HCT116 (cell line): Measurements from ENCODE around the gene TMEM244. TPM values are rescaled to one million over a fixed set of nuclear protein-coding genes. Genes with fewer than 3 reads are reported as not detected.

Source experiments
- ATAC-seq: fragments of 200-7000 bp; cut with Tn5 transposase; 2 replicates; pipeline ENCODE4 v1.9.1; 2020; ENCODE audit warnings: mild to moderate bottlenecking, moderate library complexity
- BruUV-seq: library from RNA; stranded (reverse); fragments of 400-500 nt; replicated peaks from 2 replicates; lab custom pipeline; 2021; lab: Mats Ljungman, UMichigan
- CTCF ChIA-PET: fragments of 300-600 bp; sonication (Branson Sonifier 250); formaldehyde crosslinking; loops from one replicate; lab custom pipeline; 2021; ENCODE audit warnings: antibody characterized with exemption; lab: Charles Lee
- POLR2A ChIA-PET: fragments of 300-600, 350-600 bp; sonication (Branson Sonifier 250); formaldehyde crosslinking; loops from one replicate; lab custom pipeline; 2021; ENCODE audit warnings: antibody characterized with exemption; lab: Charles Lee
- RAD21 ChIA-PET, 2 experiments: fragments of 300-600 bp; sonication (Branson Sonifier 250); formaldehyde crosslinking; loops; one replicate each; lab custom pipeline; 2023; ENCODE audit warnings: low total read pairs in 2 of 2; ENCODE audit not compliant: uncharacterized antibody in 2 of 2, unreplicated experiment in 2 of 2, low non-redundant PET in 1 of 2; lab: Charles Lee
- DNase-seq: peaks from one replicate; pipeline ENCODE4 v3.0.0-alpha.2; 2010; ENCODE audit warnings: low read depth, low spot score
- H2AFZ ChIP-seq: fragments of 200-600 bp; shearing (Covaris generic), sonication (generic); 2 replicates; pipeline ENCODE4 v1.6.1; 2017; ENCODE audit warnings: low read depth, mixed run types, mixed read lengths, antibody characterized with exemption, low read length; ENCODE audit not compliant: poor library complexity, severe bottlenecking
- H3K27ac ChIP-seq: 2 replicates; pipeline ENCODE4 v1.5.1; 2012; ENCODE audit warnings: low read depth, low read length
- H3K27me3 ChIP-seq: fragments of 200-600 bp; sonication (generic); 2 replicates; pipeline ENCODE4 v1.6.1; 2016; ENCODE audit warnings: mixed run types, low read length, mixed read lengths; ENCODE audit not compliant: insufficient read depth
- H3K36me3 ChIP-seq, 2 experiments: fragments of 200-500 bp in 1 of 2; fragments of 200-600 bp in 1 of 2; sonication (Bioruptor generic) in 1 of 2; sonication (generic) in 1 of 2; 2 replicates each; pipeline versions ENCODE4 v1.5.1 to v1.6.1; 2014 to 2016; ENCODE audit warnings: low read length in 2 of 2, inconsistent platforms in 1 of 2, mixed read lengths in 1 of 2, mixed run types in 1 of 2; ENCODE audit not compliant: insufficient read depth in 2 of 2, control insufficient read depth in 1 of 2
- H3K4me1 ChIP-seq, 2 experiments: fragments of 200-600 bp in 1 of 2; sonication (generic) in 1 of 2; 2 replicates each; pipeline versions ENCODE4 v1.5.1 to v1.6.1; 2012 to 2017; ENCODE audit warnings: low read length in 2 of 2, inconsistent platforms in 1 of 2, mild to moderate bottlenecking in 1 of 2, mixed read lengths in 1 of 2, mixed run types in 1 of 2, moderate library complexity in 1 of 2; ENCODE audit not compliant: insufficient read depth in 2 of 2, control insufficient read depth in 1 of 2
- H3K4me2 ChIP-seq: fragments of 200-600 bp; sonication (generic); 2 replicates; pipeline ENCODE4 v1.6.1; 2017; ENCODE audit warnings: mixed run types, low read length, mixed read lengths
- H3K4me3 ChIP-seq, 2 experiments: fragments of 200-600 bp in 1 of 2; sonication (generic) in 1 of 2; replicated peaks in 1 of 2; 2 replicates each; pipeline ENCODE4 v1.5.1; 2011 to 2016; ENCODE audit warnings: low read length in 2 of 2, control low read depth in 1 of 2, low read depth in 1 of 2, mild to moderate bottlenecking in 1 of 2, mixed read lengths in 1 of 2, mixed run types in 1 of 2
- H3K79me2 ChIP-seq: fragments of 200-600 bp; sonication (generic); 2 replicates; pipeline ENCODE4 v1.6.1; 2017; ENCODE audit warnings: mild to moderate bottlenecking, mixed run types, low read length, moderate library complexity, mixed read lengths; ENCODE audit not compliant: insufficient read depth
- H3K9ac ChIP-seq: fragments of 200-600 bp; sonication (generic); 2 replicates; pipeline ENCODE4 v1.6.1; 2016; ENCODE audit warnings: low read length, mixed read lengths
- H3K9me2 ChIP-seq: fragments of 200-600 bp; sonication (generic), shearing (Covaris generic); 2 replicates; pipeline ENCODE4 v1.6.1; 2017; ENCODE audit warnings: mixed run types, mild to moderate bottlenecking, moderate library complexity; ENCODE audit not compliant: insufficient read depth
- H3K9me3 ChIP-seq, 2 experiments: fragments of 200-500 bp in 1 of 2; fragments of 200-600 bp in 1 of 2; sonication (Bioruptor generic) in 1 of 2; sonication (generic) in 1 of 2; 2 replicates each; pipeline ENCODE4 v1.6.1; 2014 to 2017; ENCODE audit warnings: low read length in 2 of 2, mixed read lengths in 2 of 2, inconsistent platforms in 1 of 2, low read depth in 1 of 2, mild to moderate bottlenecking in 1 of 2, mixed run types in 1 of 2, moderate library complexity in 1 of 2; ENCODE audit not compliant: control insufficient read depth in 1 of 2, insufficient read depth in 1 of 2
- H4K20me1 ChIP-seq: fragments of 200-600 bp; sonication (generic), shearing (Covaris generic); 2 replicates; pipeline ENCODE4 v1.6.1; 2017; ENCODE audit warnings: mixed run types, mild to moderate bottlenecking, moderate library complexity; ENCODE audit not compliant: insufficient read depth
- CEBPB ChIP-seq: IDR thresholded peaks from 2 replicates; pipeline ENCODE4 v1.6.1; 2012; ENCODE audit warnings: low read depth
- EZH2 ChIP-seq: fragments of 200-600 bp; sonication (generic); IDR thresholded peaks from 2 replicates; pipeline ENCODE4 v1.6.1; 2017; ENCODE audit warnings: antibody characterized with exemption, mixed run types
- FOSL1 ChIP-seq: IDR thresholded peaks from 2 replicates; pipeline ENCODE4 v1.6.1; 2012; ENCODE audit warnings: low read depth
- JUND ChIP-seq: IDR thresholded peaks from 2 replicates; pipeline ENCODE4 v1.6.1; 2012
- POLR2AphosphoS5 ChIP-seq: IDR thresholded peaks from 2 replicates; pipeline ENCODE4 v1.6.1; 2011; ENCODE audit warnings: mild to moderate bottlenecking, low read depth, low read length, moderate library complexity
- RAD21 ChIP-seq: IDR thresholded peaks from 2 replicates; pipeline ENCODE4 v1.6.1; 2012; ENCODE audit warnings: low read depth, mild to moderate bottlenecking
- REST ChIP-seq: IDR thresholded peaks from 2 replicates; pipeline ENCODE4 v1.6.1; 2012; ENCODE audit warnings: low read depth
- SRF ChIP-seq: IDR thresholded peaks from 2 replicates; pipeline ENCODE4 v1.6.1; 2012; ENCODE audit warnings: low read depth
- TCF7L2 ChIP-seq: IDR thresholded peaks from 2 replicates; pipeline ENCODE4 v1.7.0; 2011; ENCODE audit warnings: borderline replicate concordance, inconsistent platforms; ENCODE audit not compliant: insufficient read depth, insufficient read length; ENCODE audit errors: extremely low read depth
- YY1 ChIP-seq: IDR thresholded peaks from 2 replicates; pipeline ENCODE4 v1.6.1; 2011; ENCODE audit warnings: low read length, low read depth, moderate library complexity, mild to moderate bottlenecking; ENCODE audit not compliant: insufficient replicate concordance; ENCODE audit errors: extremely low read depth
- ZBTB33 ChIP-seq: IDR thresholded peaks from 2 replicates; pipeline ENCODE4 v1.6.1; 2011; ENCODE audit warnings: mild to moderate bottlenecking, low read length, moderate library complexity; ENCODE audit not compliant: insufficient replicate concordance; ENCODE audit errors: extremely low read depth
- ZNF274 ChIP-seq: fragments of 200-500 bp; sonication (Bioruptor generic); IDR thresholded peaks from 2 replicates; pipeline ENCODE4 v1.6.1; 2014; ENCODE audit warnings: mild to moderate bottlenecking, low read depth, low read length, inconsistent platforms
- intact Hi-C: fragments of 100-400 bp; cut with micrococcal nuclease; formaldehyde crosslinking; loops from 2 replicates; pipeline ENCODE4 v1.10.0; 2022
- total RNA-seq: library from RNA; stranded (reverse); gene quantifications from one replicate; pipeline ENCODE4 v1.2.1, GENCODE V29; 2021; ENCODE audit not compliant: unreplicated experiment
- TF ChIP-seq, protein P1 (sequence below): IDR thresholded peaks from 2 replicates; pipeline ENCODE4 v1.6.1; 2012

Gene TMEM244
- total RNA-seq, 1 experiment from 2014 or later: not detected

DNA sequence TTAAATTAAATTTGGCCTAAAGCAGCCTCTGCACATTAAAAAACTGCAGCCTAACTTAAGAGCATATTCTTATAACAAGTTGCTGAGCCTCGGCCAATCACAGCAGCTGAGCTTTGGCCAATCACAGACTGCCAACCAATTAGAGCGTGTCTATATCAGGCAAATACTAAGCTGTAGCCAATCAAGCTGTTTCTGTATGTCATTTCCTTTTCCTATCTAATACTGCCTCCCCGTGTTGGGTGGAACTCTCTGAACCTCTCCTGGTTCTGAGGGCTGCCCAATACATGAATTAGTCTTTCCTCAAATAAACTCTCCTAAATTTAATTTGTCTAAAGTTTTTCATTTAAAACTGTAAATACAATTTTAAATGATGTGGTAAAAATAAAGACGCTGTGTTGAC, 3.9 kb upstream of the TMEM244 start:
- Histone ChIP-seq H3K79me2 (no peaks in the 10 kb centered on the region), H4K20me1 (no peaks in the 10 kb centered on the region), H3K36me3 (no peaks in the 10 kb centered on the region), H3K9ac (no peak overlapping the region), H3K4me1 (peaks cover 4 to 34% of the 10 kb centered on the region in 2 experiments), H3K27ac (no peak overlapping the region), H3K9me2 (no peaks in the 10 kb centered on the region; the same call in 1 of the 2 replicates), H3K9me3 (no peaks in the 10 kb centered on the region), H3K4me2 (no peak overlapping the region), H3K4me3 (no peak overlapping the region), H2AFZ (peak overlapping the region; percentile 77), H3K27me3 (no peaks in the 10 kb centered on the region)
- ChIA-PET RAD21 (no interaction called here), CTCF (no interaction called here), POLR2A (no interaction called here)
- TF ChIP-seq SRF (0 out of 2 replicates have a peak, but pooled peaks have one; percentile 34), RAD21 (peak; percentile 33; the same call in 1 of the 2 replicates), ZBTB33 (no peak)
- BruUV-seq: no TSS peak
- ATAC-seq: peak; percentile 66
- no peak for DNase-seq
- intact Hi-C loops: no loop called here

DNA sequence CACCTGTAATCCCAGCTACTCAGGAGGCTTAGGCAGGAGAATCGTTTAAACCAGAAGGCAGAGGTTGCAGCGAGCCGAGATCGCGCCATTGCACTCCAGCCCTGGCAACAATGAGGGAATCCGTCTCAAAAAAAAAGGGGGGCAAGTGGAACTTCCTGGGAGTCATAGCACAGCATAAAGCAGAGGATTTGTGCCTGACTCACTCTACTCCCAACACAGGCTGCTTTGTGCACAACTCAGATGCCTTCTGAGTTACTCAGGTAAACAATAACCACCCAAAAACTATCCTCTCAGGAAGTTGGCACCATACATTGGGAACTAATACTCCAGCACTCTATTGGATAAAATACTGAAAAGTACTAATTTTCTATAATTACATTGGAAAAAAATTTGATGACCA, 2.5 kb upstream of the TMEM244 start:
- Histone ChIP-seq H3K9me2 (no peaks in the 10 kb centered on the region; the same call in 1 of the 2 replicates), H4K20me1 (no peaks in the 10 kb centered on the region), H3K27ac (no peak overlapping the region), H3K27me3 (no peaks in the 10 kb centered on the region), H3K9ac (peak overlapping the region; percentile 36; the same call in 1 of the 2 replicates), H2AFZ (peak overlapping the region; percentile 77), H3K4me2 (peak overlapping the region; percentile 56), H3K4me1 (peaks cover 4 to 34% of the 10 kb centered on the region in 2 experiments), H3K9me3 (no peaks in the 10 kb centered on the region), H3K4me3 (no peak overlapping the region), H3K36me3 (no peaks in the 10 kb centered on the region), H3K79me2 (no peaks in the 10 kb centered on the region)
- RAD21 ChIA-PET: no interaction called here
- DNase-seq (peak; percentile 77), ATAC-seq (peak; percentile 90)
- BruUV-seq: no TSS peak
- POLR2A ChIA-PET: no interaction called here
- intact Hi-C loops: no loop called here
- CTCF ChIA-PET: interaction anchor here (1.0 to 1.4 kb wide), 2 partner anchors 363 to 493 kb away, joined by 3 read pairs; no protein-coding TSS in a partner anchor
- TF ChIP-seq TCF7L2: no peak
- peak; percentile 66 for TF ChIP-seq JUND
- TF ChIP-seq, protein P1, sequence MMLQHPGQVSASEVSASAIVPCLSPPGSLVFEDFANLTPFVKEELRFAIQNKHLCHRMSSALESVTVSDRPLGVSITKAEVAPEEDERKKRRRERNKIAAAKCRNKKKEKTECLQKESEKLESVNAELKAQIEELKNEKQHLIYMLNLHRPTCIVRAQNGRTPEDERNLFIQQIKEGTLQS: no peak
- no peak for TF ChIP-seq CEBPB
- TF ChIP-seq SRF: no peak
- no peak for TF ChIP-seq POLR2AphosphoS5
- TF ChIP-seq EZH2: no peak
- no peak for TF ChIP-seq REST
- TF ChIP-seq ZNF274: no peak
- no peak for TF ChIP-seq YY1
- TF ChIP-seq FOSL1: peak; percentile 72
